ENCODE results near the gene RGL1. TPM values are rescaled to one million over a fixed set of nuclear protein-coding genes. Genes with fewer than 3 reads are reported as not detected.
A peak's percentile ranks its signal among the peaks of the same experiment; 100 is the strongest.
"Not testable (repeated sequence)": the region's sequence is repeated elsewhere in the genome, so short reads cannot be mapped to it uniquely, and the experiment has no call there.

Gene RGL1
- polyA plus RNA-seq, 3 donors: 3.2 to 34.4 (median 18.4) TPM

- H3K27ac ChIP-seq (ENCODE audit: low read depth, low read length): no peak overlapping the region
These were observed 21.6 kb upstream of the RGL1 start for GRCh38 chr1:183783342-183783741.

GRCh38 chr1:183783767-183784637 is 20.9 kb upstream of the RGL1 start:
- WGBS, 3 donors: 51 to 59% (median 59%) methylated on average over 6 of the region's 6 CpGs
- no peak overlapping the region for H3K27ac ChIP-seq (ENCODE audit: low read depth, low read length)

GRCh38 chr1:183785921-183786320 is 19.0 kb upstream of the RGL1 start:
- H3K27ac ChIP-seq (ENCODE audit: low read depth, low read length): not testable (repeated sequence)
- 95 to 96% (median 95%) methylated on average over 3 of the region's 3 CpGs for WGBS, 3 donors

- H3K27ac ChIP-seq (ENCODE audit: low read depth, low read length): no peak overlapping the region
- 62 to 84% (median 74%) methylated on average over 2 of the region's 2 CpGs for WGBS, 3 donors
These were observed 17.2 kb upstream of the RGL1 start for GRCh38 chr1:183787704-183788103.

- no peak overlapping the region for H3K27ac ChIP-seq (ENCODE audit: low read depth, low read length)
These were observed 13.6 kb upstream of the RGL1 start for GRCh38 chr1:183791319-183791718.

- WGBS, 3 donors: 65 to 84% (median 70%) methylated on average over 2 of the region's 2 CpGs
- H3K27ac ChIP-seq (ENCODE audit: low read depth, low read length): no peak overlapping the region
These were observed 12.6 kb upstream of the RGL1 start for GRCh38 chr1:183792300-183792699.

GRCh38 chr1:183794088-183794487 is 10.8 kb upstream of the RGL1 start:
- no peak overlapping the region for H3K27ac ChIP-seq (ENCODE audit: low read depth, low read length)
- 63 to 79% (median 74%) methylated on average over 1 of the region's 1 CpG for WGBS, 3 donors

GRCh38 chr1:183800449-183800848 is 4.5 kb upstream of the RGL1 start:
- WGBS, 3 donors: 65 to 88% (median 84%) methylated on average over 1 of the region's 1 CpG
- no peak overlapping the region for H3K27ac ChIP-seq (ENCODE audit: low read depth, low read length)

- 93 to 100% (median 96%) methylated on average over 2 of the region's 2 CpGs for WGBS, 3 donors
- no peak overlapping the region for H3K27ac ChIP-seq (ENCODE audit: low read depth, low read length)
These were observed 3.3 kb upstream of the RGL1 start for GRCh38 chr1:183801649-183802048.

GRCh38 chr1:183804387-183804786 is 533 bp upstream of the RGL1 start:
- 23 to 46% (median 43%) methylated on average over 5 of the region's 5 CpGs for WGBS, 3 donors
- peak overlapping the region; percentile 35 for H3K27ac ChIP-seq (ENCODE audit: low read depth, low read length)

GRCh38 chr1:183806125-183806524 is 1.2 kb downstream of the RGL1 start:
- H3K27ac ChIP-seq (ENCODE audit: low read depth, low read length): no peak overlapping the region
- 11 to 23% (median 17%) methylated on average over 4 of the region's 4 CpGs for WGBS, 3 donors

- no peak overlapping the region for H3K27ac ChIP-seq (ENCODE audit: low read depth, low read length)
- WGBS, 3 donors: 17 to 46% (median 46%) methylated on average over 1 of the region's 1 CpG
These were observed 1.8 kb downstream of the RGL1 start for GRCh38 chr1:183806675-183807074.

GRCh38 chr1:183807549-183808168 is 2.7 kb downstream of the RGL1 start:
- H3K27ac ChIP-seq (ENCODE audit: low read depth, low read length): no peak overlapping the region
- 41 to 85% (median 43%) methylated on average over 2 of the region's 2 CpGs for WGBS, 3 donors

GRCh38 chr1:183808296-183809027 is 3.5 kb downstream of the RGL1 start:
- WGBS, 3 donors: 66 to 73% (median 73%) methylated on average over 2 of the region's 2 CpGs

GRCh38 chr1:183810121-183810520 is 5.2 kb downstream of the RGL1 start:
- H3K27ac ChIP-seq (ENCODE audit: low read depth, low read length): no peak overlapping the region
- 39 to 54% (median 44%) methylated on average over 2 of the region's 2 CpGs for WGBS, 3 donors

More at GRCh38 chr1:183808296-183809027, 3.5 kb downstream of the RGL1 start:
- no peak overlapping the region for H3K27ac ChIP-seq (ENCODE audit: low read depth, low read length)

- WGBS, 3 donors: 79 to 85% (median 83%) methylated on average over 4 of the region's 4 CpGs
- no peak overlapping the region for H3K27ac ChIP-seq (ENCODE audit: low read depth, low read length)
These were observed 6.0 kb downstream of the RGL1 start for GRCh38 chr1:183810756-183811544.

GRCh38 chr1:183812128-183812527 is 7.2 kb downstream of the RGL1 start:
- 60 to 69% (median 64%) methylated on average over 2 of the region's 2 CpGs for WGBS, 3 donors
- no peak overlapping the region for H3K27ac ChIP-seq (ENCODE audit: low read depth, low read length)

GRCh38 chr1:183812686-183813569 is 8.0 kb downstream of the RGL1 start:
- 59 to 69% (median 60%) methylated on average over 9 of the region's 9 CpGs for WGBS, 3 donors
- H3K27ac ChIP-seq (ENCODE audit: low read depth, low read length): no peak overlapping the region
